ENCODE measurements around the gene WDR91. TPM values are rescaled to one million over a fixed set of nuclear protein-coding genes. Genes with fewer than 3 reads are reported as not detected.
"Not testable (repeated sequence)": the region's sequence is repeated elsewhere in the genome, so short reads cannot be mapped to it uniquely, and the experiment has no call there.

Gene WDR91
- total RNA-seq, 2 experiments from 2014 or later = 9.3 to 25.9 TPM

GRCh38 chr7:135217645-135218509 is 6.6 kb upstream of the WDR91 start:
- CTCF ChIA-PET = no interaction called here
- H3K9me3 Mint-ChIP-seq (ENCODE audit: low read depth) = peaks cover 2% of the 10 kb centered on the region
- DNase-seq (no peak), ATAC-seq (no peak)
- no peaks in the 10 kb centered on the region for H3K4me1 Mint-ChIP-seq
- no peak overlapping the region for H3K4me3 Mint-ChIP-seq
- no peak overlapping the region for H3K27ac Mint-ChIP-seq
- no peaks in the 10 kb centered on the region for H3K36me3 Mint-ChIP-seq
- peaks cover 3% of the 10 kb centered on the region for H3K27me3 Mint-ChIP-seq

DNA sequence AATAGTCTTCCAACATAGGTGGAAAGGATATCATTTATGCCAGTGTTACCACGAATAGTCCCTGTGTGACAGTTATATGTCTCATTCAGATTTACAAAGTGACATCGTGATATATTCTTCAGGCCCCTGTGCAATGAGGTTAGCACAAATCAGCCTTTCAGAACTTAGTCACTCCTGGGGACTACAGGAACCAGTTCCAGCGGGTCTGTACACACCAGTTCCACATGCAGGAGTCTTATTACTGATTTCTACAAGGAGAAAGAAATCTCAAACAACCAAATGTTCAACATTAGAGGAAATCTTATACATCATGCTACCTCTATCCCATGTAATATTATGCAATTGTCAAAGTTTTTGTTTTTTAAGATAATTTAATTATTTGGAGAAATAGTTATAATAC is 4.4 kb upstream of the WDR91 start:
- Mint-ChIP-seq H3K9me3 (ENCODE audit: low read depth) (peaks cover 2% of the 10 kb centered on the region), H3K4me3 (no peak overlapping the region), H3K36me3 (no peaks in the 10 kb centered on the region), H3K27ac (no peak overlapping the region), H3K27me3 (peaks cover 3% of the 10 kb centered on the region), H3K4me1 (peaks cover 6% of the 10 kb centered on the region)
- ATAC-seq = no peak
- CTCF ChIA-PET = no interaction called here
- no peak for DNase-seq

DNA sequence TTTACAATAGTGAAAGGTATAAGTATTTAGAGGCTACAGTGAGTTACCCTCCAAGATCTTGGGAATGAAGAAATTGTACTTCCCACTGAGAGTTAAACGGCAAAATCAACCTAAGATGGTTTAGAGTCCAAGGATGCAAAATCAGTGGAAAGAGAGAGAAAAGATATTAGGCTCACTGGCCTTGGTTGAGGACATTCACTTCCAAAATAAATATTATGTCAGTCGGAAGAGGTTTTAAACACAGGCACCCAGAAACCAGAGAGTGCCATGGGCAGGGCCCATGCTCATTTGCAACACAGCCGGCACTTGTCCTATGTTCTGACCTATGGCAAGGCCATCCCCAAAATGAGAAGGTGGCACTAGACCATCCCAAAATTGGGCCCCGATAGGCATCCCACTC is 3.9 kb upstream of the WDR91 start:
- H3K4me3 Mint-ChIP-seq = no peak overlapping the region
- H3K36me3 Mint-ChIP-seq = no peaks in the 10 kb centered on the region
- DNase-seq = no peak
- peaks cover 11% of the 10 kb centered on the region for H3K4me1 Mint-ChIP-seq
- CTCF ChIA-PET = no interaction called here
- H3K27ac Mint-ChIP-seq = no peak overlapping the region
- ATAC-seq = no peak
- peaks cover 3% of the 10 kb centered on the region for H3K27me3 Mint-ChIP-seq
- H3K9me3 Mint-ChIP-seq (ENCODE audit: low read depth) = no peaks in the 10 kb centered on the region

- DNase-seq (no peak), ATAC-seq (no peak)
- Mint-ChIP-seq H3K27ac (no peak overlapping the region), H3K4me1 (peaks cover 12% of the 10 kb centered on the region), H3K9me3 (ENCODE audit: low read depth) (no peaks in the 10 kb centered on the region), H3K36me3 (no peaks in the 10 kb centered on the region), H3K4me3 (no peak overlapping the region), H3K27me3 (peaks cover 3% of the 10 kb centered on the region)
- CTCF ChIA-PET = interaction anchor here (1.1 kb wide), 1 partner anchor 60 kb away, joined by 3 read pairs; no protein-coding TSS in a partner anchor
These were observed 2.5 kb upstream of the WDR91 start for GRCh38 chr7:135213831-135214230.

DNA sequence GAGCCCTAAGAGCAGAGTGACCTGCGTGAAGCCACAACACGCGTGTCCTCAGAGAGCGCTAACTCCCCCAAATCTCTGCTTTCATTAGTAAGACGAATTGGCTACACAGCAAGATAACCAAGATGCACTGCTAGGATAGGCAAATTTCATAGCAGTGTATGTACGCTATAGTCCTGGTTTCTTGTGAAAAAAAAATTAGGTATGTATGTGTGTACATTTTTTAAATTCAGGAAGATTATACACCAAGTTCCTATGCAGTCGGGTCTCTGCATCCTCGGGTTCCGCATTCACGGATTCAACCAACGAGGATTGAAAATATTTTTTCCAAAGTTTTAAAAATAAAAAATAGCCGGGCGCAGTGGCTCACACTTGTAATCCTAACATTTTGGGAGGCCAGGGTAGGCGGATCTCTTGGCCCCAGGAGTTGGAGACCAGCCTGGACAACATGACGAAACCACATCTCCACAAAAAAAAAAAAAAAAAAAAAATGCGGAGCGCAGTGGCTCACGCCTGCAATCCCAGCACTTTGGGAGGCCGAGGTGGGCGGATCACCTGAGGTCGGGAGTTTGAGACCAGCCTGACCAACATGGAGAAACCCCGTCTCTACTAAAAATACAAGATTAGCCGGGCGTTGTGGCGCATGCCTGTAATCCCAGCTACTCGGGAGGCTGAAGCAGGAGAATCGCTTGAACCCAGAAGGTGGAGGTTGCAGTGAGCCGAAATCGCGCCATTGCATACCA is 790 bp upstream of the WDR91 start:
- ATAC-seq; H3K9me3 Mint-ChIP-seq (ENCODE audit: low read depth); CTCF ChIA-PET; H3K27me3 Mint-ChIP-seq; H3K36me3 Mint-ChIP-seq; DNase-seq: not testable (repeated sequence)
- H3K4me3 Mint-ChIP-seq = peak overlapping the region; percentile 94
- H3K27ac Mint-ChIP-seq = peak overlapping the region; percentile 83
- peaks cover 24% of the 10 kb centered on the region for H3K4me1 Mint-ChIP-seq

DNA sequence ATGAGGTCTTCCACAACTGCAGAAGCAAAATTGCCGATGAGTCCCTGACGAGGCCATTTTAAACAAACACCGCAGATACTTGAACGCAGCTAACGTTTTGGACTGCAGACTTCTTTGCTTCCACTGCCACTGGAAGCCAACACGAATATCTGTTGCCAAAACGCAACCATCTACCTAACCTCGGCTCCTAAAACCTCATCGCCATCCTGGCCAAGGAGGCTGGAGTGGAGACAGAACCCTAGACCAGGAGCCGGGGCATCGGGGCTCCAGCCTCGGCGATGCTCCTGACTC is 493 bp downstream of the WDR91 start:
- peak; percentile 1 for ATAC-seq
- CTCF ChIA-PET = interaction anchor here (0.9 to 2.4 kb wide), 7 partner anchors 9 to 577 kb away, joined by 3 to 7 read pairs (median 4); partner anchors contain the start of genes CYREN and TMEM140
- peaks cover 28% of the 10 kb centered on the region for H3K4me1 Mint-ChIP-seq
- peak overlapping the region; percentile 96 for H3K27ac Mint-ChIP-seq
- no peaks in the 10 kb centered on the region for H3K9me3 Mint-ChIP-seq (ENCODE audit: low read depth)
- no peaks in the 10 kb centered on the region for H3K36me3 Mint-ChIP-seq
- no peaks in the 10 kb centered on the region for H3K27me3 Mint-ChIP-seq
- peak overlapping the region; percentile 94 for H3K4me3 Mint-ChIP-seq
- DNase-seq = no peak

GRCh38 chr7:135209225-135209834 is 2.0 kb downstream of the WDR91 start:
- no peak overlapping the region for H3K27ac Mint-ChIP-seq
- CTCF ChIA-PET = interaction anchor here (1.5 to 2.4 kb wide), 4 partner anchors 11 to 223 kb away, joined by 3 to 7 read pairs (median 6); partner anchors contain the start of genes AGBL3 and CYREN
- no peak for ATAC-seq
- H3K36me3 Mint-ChIP-seq = peaks cover 3% of the 10 kb centered on the region
- H3K9me3 Mint-ChIP-seq (ENCODE audit: low read depth) = no peaks in the 10 kb centered on the region
- no peaks in the 10 kb centered on the region for H3K27me3 Mint-ChIP-seq
- no peak for DNase-seq
- no peak overlapping the region for H3K4me3 Mint-ChIP-seq
- H3K4me1 Mint-ChIP-seq = peaks cover 28% of the 10 kb centered on the region

GRCh38 chr7:135208102-135208793 is 3.1 kb downstream of the WDR91 start:
- CTCF ChIA-PET = interaction anchor here (2.0 kb wide), 1 partner anchor 222 kb away, joined by 5 read pairs; the partner anchor contains the start of gene AGBL3
- H3K36me3 Mint-ChIP-seq = peaks cover 3% of the 10 kb centered on the region
- DNase-seq (no peak), ATAC-seq (no peak)
- no peak overlapping the region for H3K27ac Mint-ChIP-seq
- no peaks in the 10 kb centered on the region for H3K9me3 Mint-ChIP-seq (ENCODE audit: low read depth)
- H3K27me3 Mint-ChIP-seq = no peaks in the 10 kb centered on the region
- no peak overlapping the region for H3K4me3 Mint-ChIP-seq
- peaks cover 34% of the 10 kb centered on the region for H3K4me1 Mint-ChIP-seq

DNA sequence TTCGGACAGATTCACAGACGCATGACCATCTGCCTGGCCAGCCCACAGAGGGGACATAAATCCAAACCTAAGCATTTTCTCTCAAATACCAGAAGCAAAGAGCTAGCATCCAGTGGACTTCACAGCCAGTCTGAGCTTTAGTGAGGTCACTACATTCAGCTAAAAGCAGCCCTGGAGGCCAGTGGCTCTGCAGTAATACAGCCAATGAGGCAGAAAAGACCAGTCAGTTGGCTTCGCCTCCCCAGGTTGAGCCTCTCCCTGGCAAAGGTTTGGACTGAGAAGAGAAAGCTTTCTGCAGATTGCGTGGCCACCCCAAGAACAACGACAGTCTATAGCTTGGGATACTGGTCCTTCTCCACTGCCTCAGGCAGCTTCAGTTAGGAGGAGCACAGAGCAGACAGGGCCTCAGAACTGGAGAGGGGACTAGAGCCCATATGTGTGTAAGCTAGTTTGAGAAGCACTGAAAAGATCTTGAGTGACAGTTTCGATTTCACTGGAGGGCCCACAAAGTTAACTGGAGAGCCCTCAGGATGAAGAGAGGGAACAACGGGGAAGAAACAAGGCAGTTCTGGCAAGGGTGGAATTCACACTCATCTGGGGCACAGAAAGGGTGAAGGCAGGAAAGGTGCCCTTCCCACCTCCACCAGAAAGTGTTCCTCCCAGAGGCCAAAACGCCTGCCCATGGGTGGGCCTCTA is 3.8 kb downstream of the WDR91 start:
- Mint-ChIP-seq H3K9me3 (ENCODE audit: low read depth) (no peaks in the 10 kb centered on the region), H3K4me1 (peaks cover 34% of the 10 kb centered on the region), H3K36me3 (peaks cover 3% of the 10 kb centered on the region), H3K27me3 (no peaks in the 10 kb centered on the region), H3K4me3 (no peak overlapping the region), H3K27ac (no peak overlapping the region)
- no peak for ATAC-seq
- DNase-seq = no peak
- CTCF ChIA-PET = interaction anchor here (2.0 kb wide), 1 partner anchor 221 kb away, joined by 5 read pairs; the partner anchor contains the start of gene AGBL3

GRCh38 chr7:135206941-135207391 is 4.4 kb downstream of the WDR91 start:
- Mint-ChIP-seq H3K27me3 (no peaks in the 10 kb centered on the region), H3K4me1 (peaks cover 34% of the 10 kb centered on the region), H3K4me3 (no peak overlapping the region), H3K9me3 (ENCODE audit: low read depth) (no peaks in the 10 kb centered on the region), H3K36me3 (peaks cover 3% of the 10 kb centered on the region), H3K27ac (no peak overlapping the region)
- DNase-seq (no peak), ATAC-seq (no peak)
- CTCF ChIA-PET = no interaction called here

GRCh38 chr7:135205850-135206249 is 5.5 kb downstream of the WDR91 start:
- Mint-ChIP-seq H3K36me3 (peaks cover 9% of the 10 kb centered on the region), H3K27me3 (no peaks in the 10 kb centered on the region), H3K9me3 (ENCODE audit: low read depth) (no peaks in the 10 kb centered on the region), H3K4me1 (peaks cover 30% of the 10 kb centered on the region), H3K4me3 (no peak overlapping the region), H3K27ac (no peak overlapping the region)
- CTCF ChIA-PET = no interaction called here
- no peak for ATAC-seq
- DNase-seq = no peak

GRCh38 chr7:135204876-135205275 is 6.5 kb downstream of the WDR91 start:
- Mint-ChIP-seq H3K27ac (no peak overlapping the region), H3K4me1 (peaks cover 22% of the 10 kb centered on the region), H3K9me3 (ENCODE audit: low read depth) (no peaks in the 10 kb centered on the region), H3K4me3 (no peak overlapping the region), H3K36me3 (peaks cover 11% of the 10 kb centered on the region), H3K27me3 (no peaks in the 10 kb centered on the region)
- no peak for DNase-seq
- ATAC-seq = no peak
- CTCF ChIA-PET = interaction anchor here (1.2 kb wide), 1 partner anchor 70 kb away, joined by 3 read pairs; no protein-coding TSS in a partner anchor
